CD4-positive, alpha-beta T cell treated with Interleukin-4 for 4 hours (primary cell): ENCODE data around the gene PHC1.

ENCODE experiments used
- DNase-seq: peaks from one replicate; pipeline ENCODE4 v3.0.0-alpha.2; 2020

PHC1 gene

GRCh38 chr12:8950702-8951478 is 36.6 kb downstream of the PHC1 start:
- peak; percentile 59 for DNase-seq

GRCh38 chr12:8951744-8952143 is 37.4 kb downstream of the PHC1 start:
- peak; percentile 62 for DNase-seq

- DNase-seq = peak; percentile 89
Measured at GRCh38 chr12:8953773-8954402, 39.6 kb downstream of the PHC1 start.

GRCh38 chr12:8956073-8956472 is 41.8 kb downstream of the PHC1 start:
- DNase-seq = no peak

DNA sequence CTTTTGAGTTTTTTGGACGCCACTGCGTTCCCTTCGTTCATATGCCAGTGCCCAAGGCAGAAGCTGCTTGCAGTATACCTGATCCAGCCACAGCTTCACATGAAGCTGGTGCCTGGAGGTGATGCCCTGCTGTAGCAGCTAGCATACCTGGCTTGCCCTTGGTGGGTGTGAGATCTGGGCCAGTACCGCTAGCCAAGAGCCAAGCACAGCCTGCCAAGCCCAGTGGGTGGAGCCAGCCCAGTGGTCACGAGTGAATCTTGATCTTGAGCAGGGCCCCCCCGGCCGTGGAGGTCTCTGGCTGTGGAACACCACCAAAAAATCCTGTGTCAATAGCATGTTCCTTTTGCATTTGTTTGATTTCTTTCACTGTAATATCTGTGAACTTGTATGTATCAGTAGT is 42.5 kb downstream of the PHC1 start:
- DNase-seq = no peak

DNA sequence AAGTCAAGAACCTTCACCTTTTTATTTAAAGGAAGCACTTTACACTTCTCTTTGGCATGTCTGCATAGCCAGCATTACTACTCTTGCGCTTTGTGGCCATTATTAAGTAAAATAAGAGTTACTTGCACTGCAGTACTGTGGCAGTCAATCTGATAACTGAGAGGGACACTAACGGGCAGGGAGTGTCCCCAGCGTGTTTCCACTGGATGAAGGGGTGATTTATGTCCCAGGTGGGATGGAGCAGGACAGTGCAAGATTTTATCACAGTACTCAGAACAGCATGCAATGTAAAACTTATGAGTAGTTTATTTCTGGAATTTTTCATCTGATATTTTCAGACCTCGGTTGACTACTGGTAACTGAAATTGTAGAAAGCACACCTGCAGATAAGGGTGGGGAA is 43.3 kb downstream of the PHC1 start:
- DNase-seq = no peak

GRCh38 chr12:8958066-8958465 is 43.8 kb downstream of the PHC1 start:
- DNase-seq = no peak

GRCh38 chr12:8960176-8960575 is 45.9 kb downstream of the PHC1 start:
- peak; percentile 55 for DNase-seq

DNA sequence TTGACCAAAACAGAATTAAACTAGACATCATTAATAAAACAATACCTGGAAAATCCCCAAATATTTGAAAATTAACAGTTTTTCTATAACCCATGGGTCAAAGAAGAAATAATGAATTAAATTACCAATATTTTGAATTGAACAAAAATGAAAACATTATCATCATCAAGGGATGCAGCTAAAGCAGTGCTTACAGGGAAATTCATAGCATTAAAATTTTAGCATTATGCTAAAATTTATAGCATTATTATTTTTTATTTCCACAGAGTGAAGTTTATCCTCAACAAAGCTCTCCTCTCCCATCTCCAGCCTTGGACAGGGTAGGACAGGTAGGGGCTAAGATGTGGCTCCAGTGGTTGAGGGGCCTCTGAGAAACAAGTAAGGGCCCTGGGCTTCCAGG is 54.5 kb downstream of the PHC1 start:
- DNase-seq = no peak

DNA sequence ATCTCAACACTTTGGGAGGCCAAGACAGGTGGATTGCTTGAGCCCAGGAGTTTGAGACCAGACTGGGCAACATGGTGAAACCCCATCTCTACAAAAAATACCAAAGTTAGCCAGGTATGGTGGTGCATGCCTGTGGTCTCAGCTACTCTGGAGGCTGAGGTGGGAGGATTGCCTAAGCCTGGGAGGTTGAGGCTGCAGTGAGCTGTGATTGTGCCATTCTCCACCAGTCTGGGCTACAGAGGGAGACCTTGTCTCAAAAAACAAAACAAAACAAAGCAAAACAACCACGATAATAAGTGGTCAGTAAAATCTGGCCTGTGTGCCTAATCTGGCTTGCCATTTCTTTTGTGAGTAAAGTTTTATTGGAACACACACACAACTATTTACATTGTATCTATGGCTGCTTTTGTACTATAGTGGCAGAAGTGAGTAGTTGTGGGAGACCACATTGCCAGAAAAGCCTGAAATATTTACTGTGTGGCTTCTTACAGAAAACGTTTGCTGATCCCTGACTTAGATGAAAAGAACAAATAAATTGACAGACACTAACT is 55.6 kb downstream of the PHC1 start:
- no peak for DNase-seq

GRCh38 chr12:8970432-8970831 is 56.1 kb downstream of the PHC1 start:
- DNase-seq = no peak

GRCh38 chr12:8980137-8980536 is 65.8 kb downstream of the PHC1 start:
- no peak for DNase-seq

- no peak for DNase-seq
Measured at GRCh38 chr12:8985213-8985754, 71.0 kb downstream of the PHC1 start.

GRCh38 chr12:8987163-8987562 is 72.9 kb downstream of the PHC1 start:
- DNase-seq = no peak

DNA sequence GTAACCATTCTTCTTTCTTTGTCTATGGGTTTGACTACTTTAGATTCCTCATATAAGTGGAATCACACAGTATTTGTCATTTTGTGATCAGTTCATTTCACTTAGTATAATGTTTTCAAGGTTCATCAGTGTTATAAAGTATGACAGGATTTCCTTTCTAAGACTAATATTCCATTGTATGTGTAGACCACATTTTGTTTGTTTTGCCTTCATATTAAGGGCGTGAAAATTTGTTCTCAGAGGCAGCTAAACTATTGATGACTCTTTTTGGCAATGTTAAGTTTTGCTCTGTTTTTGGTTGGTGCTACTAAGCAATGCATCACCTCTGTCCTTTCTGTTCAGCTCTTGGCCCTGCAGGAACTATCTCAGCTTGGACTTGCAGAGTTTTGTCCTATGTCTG is 73.4 kb downstream of the PHC1 start:
- DNase-seq = peak; percentile 61

DNA sequence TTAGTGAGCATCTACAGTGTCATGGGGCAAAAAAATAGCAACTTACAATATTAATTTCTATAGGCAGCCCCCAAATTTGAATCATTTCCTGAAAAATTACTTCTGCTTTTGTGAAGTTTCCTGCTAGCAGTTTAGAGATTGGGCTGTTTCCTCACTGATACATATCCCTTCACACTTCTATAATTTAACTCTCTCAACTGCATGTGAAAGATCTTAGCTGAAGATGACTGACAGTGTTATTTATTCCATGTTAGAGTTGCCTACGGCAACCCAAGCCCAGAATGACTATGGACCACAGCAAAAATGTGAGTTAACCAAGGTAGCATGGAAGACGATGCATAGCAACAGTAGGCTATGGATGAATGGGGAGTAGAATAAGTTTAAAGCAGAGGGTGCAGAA is 75.1 kb downstream of the PHC1 start, which contains the start of gene KLRG1:
TSS of gene KLRG1 (plus strand) at position 134 of the 400 bp plus-strand sequence. CDS start at position 224, 90 bp downstream.
- peak; percentile 73 for DNase-seq
